HG03354 (cell line): ENCODE measurements around the gene GALNT17.

Source experiments
- ATAC-seq: cut with Tn5 transposase; IDR thresholded peaks from one replicate; pipeline ENCODE4 v1.9.1; 2021; ENCODE audit warnings: mild to moderate bottlenecking; ENCODE audit not compliant: unreplicated experiment, poor library complexity, severe bottlenecking

Gene GALNT17

DNA sequence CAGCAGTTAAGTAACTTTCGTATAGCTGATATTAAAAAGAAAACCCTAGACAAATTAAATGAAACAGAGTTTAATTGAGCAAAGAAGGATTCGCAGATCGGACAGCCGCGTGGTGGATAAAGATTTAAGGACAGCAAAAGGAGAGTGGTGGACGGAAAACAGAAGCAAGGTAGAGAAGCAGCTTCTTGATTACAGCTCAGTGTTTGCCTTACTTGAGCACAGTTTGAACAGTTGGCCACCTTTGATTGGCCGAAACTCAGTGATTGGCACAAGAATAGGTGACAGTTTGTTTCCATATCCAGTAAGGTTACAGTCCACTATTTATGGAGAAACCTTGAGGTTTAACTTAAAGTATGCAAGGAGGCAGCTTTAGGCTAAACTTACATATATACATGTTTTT is 231.7 kb downstream of the GALNT17 start:
- ATAC-seq: no peak

DNA sequence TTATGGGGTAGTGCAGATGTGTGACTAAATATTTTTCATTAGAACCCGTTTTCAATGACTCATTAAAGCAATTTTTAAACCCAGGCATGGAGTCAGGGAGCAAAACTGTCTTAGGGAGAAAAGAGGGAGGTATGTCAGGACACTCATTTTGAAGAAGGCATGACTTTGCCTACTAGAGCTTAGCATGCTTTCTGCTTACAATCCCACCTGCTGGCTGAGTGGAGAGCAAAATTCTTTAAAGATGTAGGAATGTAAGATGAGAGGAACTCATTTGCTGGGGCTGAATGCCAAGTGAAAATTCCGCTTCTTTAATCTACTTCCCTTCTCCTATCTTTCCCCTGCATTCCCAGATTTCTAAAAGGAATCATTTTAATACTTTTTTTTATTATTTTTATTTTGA is 232.6 kb downstream of the GALNT17 start:
- ATAC-seq: no peak

DNA sequence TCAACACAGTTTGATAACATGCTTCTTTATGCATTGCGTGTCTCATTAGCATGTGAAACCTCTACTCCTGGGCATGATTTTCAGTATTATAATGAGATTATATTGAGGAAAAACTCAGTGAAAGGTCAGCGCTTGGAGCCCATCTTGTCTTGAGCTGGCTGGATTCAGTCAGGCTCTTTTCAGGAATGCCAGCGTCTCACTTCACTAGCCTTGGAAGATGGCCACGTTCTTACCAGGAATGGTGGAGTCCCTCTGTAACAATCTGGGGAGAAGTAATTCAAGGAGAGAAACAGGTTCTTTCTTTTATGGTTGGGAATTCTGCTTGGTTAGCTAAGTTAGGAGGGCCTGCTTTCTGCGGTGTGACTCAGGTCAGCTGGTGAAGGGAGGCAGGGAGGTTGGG is 241.0 kb downstream of the GALNT17 start:
- no peak for ATAC-seq

DNA sequence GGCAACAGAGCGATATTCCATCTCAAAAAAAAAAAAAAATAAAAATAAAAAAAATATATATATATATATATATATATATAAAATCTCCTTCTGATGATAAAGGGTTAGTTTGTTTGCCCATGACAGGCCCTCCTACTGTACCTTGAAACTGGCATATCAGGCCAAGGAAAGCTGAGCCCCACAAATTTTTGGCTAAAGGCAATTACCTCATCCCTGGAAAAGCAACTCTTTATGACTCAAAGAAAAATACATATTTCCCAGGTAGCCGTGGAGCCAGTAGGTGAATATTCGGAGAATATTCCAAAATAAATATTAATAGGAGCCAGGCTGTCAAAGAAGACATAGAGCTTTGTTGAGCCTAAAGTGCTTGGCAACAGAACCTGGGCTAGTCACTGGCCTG is 245.1 kb downstream of the GALNT17 start:
- no peak for ATAC-seq

DNA sequence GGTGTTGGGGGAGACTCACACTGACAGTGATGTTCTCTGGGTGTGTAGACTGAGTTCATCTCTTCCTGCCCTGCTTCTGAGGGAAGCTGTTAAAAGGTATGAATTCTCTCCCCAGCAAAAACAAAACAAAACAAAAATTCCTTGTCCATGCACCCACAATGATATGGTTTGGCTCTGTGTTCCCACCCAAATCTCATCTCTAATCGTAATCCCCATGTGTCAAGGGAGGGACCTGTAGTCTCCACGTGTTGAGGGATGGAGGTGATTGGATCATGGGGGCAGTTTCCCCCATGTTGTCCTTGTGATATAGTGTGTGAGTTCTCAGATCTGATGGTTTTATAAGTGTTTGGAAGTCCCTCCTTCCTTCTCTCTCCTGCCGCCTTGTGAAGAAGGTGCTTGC is 245.5 kb downstream of the GALNT17 start:
- ATAC-seq: no peak

DNA sequence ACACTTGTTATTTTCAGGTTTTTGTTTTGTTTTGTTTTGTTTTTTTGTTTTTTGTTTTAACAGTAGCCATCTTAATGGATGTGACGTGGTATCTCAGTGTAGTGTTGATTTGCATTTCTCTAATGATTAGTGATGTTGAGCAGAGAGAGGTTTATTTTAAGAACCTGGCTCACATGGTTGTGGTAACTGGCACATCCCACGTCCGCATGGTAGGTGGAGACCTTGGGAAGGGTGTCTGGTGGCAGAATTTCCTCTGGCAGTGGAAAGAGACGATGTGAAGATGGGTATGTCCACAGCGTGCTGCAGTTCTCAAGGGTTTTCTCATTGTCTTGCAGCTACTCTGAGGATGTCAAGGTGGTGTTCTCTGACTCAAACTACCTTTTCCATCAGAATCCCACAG is 252.2 kb downstream of the GALNT17 start:
- ATAC-seq: no peak

DNA sequence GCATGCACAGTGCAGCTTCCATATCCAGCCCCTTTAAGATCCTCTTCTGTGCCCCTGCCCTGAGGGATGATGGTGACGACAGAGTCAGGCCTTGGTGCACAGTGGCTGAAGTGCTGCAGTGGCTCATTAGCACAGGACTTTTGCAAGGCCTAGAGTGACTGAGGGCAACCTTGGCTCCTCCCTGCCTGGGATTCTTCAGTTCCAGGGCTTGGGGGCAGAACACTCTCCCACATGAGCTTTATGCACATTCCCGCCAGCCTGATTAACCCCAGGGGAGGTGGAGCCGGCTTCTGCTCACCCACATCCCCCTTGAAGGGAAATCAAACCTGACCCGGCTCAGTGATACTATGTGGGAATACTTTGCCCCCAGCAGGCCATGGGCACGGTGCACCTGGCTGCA is 253.4 kb downstream of the GALNT17 start:
- ATAC-seq: no peak

DNA sequence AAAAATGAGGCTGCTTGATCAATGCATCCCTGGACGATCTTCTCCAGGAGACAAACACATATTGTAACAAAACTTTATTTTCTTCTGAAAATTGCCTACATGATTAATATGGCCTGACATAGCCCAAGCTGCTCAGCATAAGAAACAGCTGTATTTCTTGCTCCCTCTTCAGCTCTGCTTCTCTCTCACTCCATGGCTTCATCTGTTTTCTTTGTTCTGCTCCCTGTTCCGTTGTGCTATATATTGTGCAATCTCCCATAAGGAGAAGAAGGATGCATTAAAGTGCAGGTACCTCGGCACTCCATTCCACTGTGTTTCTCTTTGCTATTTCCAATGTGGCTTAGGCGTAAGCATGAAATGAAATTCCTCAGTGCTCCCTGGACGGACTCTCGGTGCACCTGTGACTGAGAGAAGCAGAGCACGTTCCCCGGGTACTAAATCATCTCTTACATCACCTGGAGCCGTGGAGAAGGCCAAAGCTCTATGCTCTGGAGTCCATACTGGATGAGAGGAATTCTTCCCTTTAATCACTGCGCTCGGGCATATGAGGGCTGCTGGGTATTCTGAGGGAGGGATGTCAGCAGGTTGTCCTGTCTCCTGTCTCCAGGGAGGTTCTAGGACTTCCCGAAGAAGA is 254.3 kb downstream of the GALNT17 start:
- no peak for ATAC-seq

DNA sequence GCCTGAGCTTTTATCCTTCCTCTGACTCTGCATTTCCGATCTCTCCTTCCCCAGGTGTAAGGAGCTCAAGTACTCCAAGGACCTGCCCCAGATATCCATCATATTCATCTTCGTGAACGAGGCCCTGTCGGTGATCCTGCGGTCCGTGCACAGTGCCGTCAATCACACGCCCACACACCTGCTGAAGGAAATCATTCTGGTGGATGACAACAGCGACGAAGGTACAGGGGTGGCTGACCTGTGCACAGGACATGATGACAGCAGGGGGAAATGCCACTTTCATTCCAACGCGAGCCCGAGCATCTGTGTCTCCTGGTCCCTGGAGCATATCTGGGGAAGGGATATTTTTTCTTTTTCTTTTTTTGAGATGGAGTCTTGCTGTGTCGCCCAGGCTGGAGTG is 256.2 kb downstream of the GALNT17 start:
- ATAC-seq: no peak

DNA sequence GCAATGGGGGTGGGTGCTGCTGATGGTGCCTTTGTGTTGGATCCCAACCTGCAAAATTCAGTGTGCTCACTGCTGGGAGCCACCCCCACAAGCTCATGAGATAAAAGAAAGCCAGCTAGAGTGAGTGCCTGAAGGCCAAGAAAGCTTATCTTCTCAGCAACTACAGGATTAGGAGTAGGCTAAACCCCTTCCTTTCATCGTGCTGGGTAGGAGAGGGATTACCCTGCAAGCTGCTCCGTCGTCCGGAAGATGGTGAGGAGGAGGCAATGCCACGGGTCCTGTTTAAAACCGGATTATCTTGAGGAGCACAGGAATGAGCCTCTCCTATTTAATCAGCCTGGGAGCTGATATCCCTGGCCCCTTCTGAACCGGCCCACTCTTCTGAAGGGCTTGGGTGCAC is 258.0 kb downstream of the GALNT17 start:
- no peak for ATAC-seq

DNA sequence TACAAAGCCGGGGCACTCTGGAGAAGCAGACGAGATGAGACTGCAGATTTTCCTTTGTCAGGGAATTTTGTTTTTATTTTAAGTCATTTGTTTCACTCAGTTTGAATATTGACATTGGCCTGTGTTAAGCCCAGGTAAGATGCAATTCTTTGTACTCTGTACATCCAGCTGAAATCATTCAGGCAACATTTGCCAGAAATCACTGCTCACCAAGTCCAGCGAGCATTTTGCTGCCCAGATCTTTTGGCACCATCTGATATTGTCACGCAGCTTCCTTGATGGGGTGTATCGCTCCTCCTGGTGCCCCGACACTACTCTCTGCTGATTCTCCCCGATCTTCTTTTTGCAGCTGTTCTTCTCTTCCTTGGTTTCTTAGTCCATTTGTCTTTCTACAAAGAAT is 261.7 kb downstream of the GALNT17 start:
- ATAC-seq: no peak

DNA sequence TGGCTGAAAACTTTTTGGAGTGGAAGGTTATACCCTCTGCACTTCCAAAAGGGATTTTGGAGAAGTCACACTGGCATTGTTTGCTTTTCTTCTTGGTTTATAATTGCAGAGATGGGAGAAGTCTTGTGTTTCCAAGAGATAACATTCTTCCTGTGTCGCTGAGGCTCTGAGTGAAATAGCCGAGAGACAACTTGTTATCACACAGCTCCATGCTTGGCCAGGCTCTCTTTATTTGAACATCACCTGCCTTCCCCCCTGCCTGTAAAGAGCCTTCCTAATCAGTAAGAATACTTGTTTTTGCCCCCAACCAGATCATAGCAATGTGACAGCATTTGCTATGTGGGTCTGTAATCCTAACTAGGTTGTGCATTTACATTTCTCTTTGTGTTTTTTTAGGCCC is 270.7 kb downstream of the GALNT17 start:
- ATAC-seq: no peak

DNA sequence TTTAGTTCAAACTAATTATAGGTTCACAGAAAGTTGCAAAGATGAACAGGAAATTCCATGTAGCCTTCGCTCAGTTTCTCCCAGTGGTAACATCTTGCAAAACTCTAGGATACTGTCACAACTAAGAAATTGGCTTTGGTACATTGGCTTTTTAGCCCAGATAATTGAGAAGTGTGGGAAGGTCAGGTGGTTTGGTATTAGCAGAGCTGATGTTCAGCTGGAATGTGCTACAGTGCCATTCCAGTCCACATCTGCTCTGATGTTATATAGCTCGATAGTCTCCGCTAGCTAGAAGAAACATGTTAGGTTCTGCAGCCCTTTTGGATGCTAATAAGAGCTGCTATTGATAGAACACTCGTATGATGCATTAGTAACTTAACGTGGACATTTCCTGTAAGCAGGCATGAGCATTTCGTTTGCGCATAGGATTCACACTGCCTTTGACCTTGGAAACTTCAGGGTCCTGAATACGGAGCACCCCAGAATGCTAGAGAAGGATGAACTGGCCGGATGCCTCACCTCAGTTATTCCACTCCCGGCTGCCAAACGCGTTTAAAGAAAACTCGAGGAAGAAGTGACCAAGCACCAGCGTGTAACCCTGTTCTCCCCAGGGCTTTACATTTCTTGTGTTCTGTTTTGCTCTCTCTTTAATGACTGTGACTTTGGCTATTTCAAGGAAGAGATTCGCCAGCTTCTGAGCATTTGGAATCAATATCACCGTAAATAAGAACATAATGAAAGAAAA is 271.4 kb downstream of the GALNT17 start:
- no peak for ATAC-seq

DNA sequence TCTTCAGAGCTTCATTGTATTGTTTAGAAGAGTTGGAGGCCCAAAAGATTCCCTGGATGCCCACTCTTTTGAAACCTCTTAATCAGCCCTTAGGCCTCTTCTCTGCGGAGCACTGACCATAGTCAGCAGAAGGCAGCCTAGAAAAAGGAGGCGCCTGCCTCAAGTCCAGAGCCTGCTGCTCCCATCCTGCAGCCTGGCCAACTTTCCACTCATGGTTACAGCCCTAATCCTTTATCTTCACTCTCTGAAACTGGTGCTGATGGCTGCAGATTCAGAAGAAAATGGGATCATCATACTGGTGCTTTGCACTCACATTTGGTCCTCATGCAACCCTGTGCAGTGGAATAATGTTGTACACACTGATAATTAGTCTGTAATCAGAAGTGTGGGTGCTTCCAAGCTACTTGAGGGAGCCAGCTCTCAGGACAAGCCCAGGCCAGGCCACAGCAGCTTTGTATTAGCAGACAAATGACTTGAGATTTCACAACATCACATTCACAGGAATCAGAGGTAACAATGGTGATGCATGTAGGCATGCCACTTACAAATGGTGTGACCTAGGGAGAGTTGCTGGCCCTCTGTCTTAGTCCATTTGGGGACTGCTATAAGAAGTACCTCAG is 272.9 kb downstream of the GALNT17 start:
- no peak for ATAC-seq

DNA sequence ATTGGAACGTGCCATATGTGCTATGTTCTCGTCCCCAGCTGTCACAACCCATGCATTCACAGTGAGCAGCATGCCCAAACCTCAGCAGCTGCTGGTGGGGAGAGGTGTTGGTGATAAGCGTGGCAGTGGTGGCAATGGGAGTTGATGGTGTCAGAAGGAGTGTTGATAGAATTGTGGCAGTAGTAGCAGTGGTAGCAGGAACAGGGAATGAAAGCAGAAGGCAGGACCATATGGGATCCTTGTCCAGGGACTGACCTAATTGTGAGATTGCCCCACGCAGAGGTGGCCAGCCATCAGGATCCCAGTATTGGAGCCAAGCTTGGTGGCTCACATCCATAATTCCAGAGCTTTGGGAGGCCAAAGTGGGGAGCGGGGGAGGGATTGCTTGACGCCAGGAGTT is 276.3 kb downstream of the GALNT17 start:
- no peak for ATAC-seq

DNA sequence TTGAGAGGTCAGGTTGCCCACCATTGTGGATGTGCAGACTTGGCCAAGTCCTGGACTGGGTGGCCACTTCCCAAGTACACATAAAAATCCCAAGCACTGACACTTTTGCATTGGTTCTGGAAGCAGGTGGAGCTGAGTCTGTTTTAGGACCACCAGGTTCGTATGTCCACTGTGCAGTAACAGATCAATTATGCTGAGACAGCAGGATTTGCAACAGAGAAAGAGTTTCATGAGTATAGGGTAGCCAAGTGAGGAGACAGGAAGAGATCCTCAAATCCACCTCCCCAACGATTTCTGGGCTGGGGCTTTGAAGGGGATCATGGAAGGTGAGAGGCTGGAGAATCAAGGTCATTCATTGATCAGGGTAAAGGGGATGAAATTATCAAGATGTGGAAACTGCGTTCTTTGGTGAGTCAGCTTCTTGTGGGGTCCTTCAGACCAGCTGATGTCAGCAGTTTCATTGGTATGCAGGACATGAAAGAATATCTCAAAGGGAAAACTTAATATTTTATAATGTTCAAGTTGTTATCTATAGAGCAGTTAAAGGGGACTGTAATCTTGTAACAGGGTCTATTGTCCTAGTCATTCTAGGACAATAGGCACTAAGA is 277.7 kb downstream of the GALNT17 start:
- ATAC-seq: no peak

DNA sequence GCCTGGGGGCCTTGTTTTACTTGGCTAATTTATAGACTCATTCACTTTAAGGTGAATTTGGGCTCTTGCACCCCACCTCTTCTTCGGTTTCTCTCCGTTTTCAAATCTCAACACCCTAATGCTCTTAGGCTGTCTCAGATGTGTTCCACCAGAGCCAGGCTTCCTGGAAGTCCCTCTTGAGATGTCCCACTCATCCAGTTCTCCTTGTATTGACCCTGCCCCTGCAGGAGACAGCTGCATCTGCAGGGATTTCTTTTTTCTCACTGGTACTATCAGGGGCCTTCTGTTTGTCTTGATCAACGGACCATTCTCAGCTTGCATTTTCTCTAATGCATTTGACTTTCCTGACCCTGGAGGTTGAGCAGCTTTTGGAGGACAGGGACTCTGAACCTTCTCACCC is 279.5 kb downstream of the GALNT17 start:
- ATAC-seq: no peak

DNA sequence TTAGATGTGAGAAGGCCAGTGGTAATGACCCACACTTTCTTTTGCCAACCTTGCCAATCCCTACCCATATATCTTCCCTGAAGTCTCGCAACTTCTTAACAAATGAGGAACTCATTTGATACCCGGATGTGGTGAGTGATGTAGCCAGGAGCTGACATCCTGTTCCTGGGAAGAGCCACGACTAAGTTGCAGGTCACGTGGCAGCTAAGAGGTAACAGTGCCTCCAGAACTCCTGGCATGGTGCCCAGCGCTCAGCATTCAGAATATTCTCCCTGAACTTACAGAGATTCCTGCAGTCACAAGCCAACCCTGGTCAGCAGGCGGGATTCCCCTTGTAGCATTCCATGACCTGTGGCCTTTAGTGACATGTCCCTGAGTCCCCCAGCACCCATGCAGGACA is 282.5 kb downstream of the GALNT17 start:
- ATAC-seq: no peak

DNA sequence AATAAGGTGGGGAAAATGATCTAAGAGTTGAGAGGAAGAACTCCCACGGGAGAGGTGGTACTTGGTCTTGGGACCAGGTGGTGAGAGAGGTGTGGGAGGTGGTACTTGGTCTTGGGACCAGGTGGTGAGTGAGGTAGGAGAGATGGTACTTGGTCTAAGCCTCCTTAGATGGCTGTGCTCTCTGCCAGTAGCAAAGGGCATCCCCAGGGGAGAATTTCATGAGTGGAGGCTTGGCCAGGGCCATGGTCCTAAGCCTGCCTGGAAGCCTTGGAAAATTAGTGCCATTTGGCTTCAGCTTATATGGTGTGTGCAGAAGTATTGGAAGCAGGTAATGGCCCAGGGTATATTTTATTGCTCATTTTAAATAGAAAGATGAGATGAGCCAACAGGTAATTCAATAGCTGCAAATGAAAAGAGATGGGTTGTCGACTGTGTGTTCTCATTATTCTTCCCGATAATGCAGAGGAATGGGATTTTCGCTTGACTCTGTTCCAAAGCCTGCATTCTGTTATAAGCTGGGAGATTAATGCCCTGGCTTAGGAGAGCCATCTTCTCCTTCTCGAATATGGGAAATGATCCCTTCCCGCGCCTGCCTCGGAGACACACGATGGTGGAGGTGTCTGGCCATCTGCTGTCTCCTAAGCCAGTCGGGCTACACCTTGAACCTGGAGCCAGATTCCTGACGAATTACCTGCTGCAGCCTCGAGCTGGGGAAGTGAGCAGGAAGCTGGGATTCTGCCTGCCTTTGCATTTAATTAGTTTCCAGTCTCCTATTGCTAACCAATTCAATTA is 287.8 kb downstream of the GALNT17 start:
- ATAC-seq: no peak

DNA sequence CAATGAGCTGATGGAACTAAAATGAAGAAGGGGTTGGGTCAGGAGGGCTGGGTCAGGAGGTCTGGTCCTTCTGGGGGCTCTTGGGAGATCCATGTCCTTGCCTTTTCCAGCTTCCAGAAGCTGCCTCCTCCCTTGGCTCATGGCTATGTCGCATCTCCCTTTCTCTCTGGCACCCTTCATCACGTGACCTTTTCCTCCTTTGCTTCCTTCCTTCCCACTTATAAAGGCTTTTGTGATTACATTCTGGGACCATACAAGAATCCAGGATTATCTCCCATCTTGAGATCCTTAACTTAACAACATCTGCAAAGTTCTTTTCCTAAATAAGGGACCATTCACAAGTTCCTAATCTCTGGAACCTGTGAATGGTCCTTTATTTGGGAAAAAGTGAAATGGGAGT is 290.2 kb downstream of the GALNT17 start:
- ATAC-seq: no peak
